Mesodermal cell (in vitro differentiated cells): ENCODE results near the gene TMEM59.
A peak's percentile ranks its signal among the peaks of the same experiment; 100 is the strongest.
"Not testable (repeated sequence)": the region's sequence is repeated elsewhere in the genome, so short reads cannot be mapped to it uniquely, and the experiment has no call there.

ENCODE experiments used
- H3K27ac ChIP-seq: 2 replicates; pipeline ENCODE4 v1.7.0; 2013; ENCODE audit warnings: mild to moderate bottlenecking, low read depth, low read length, moderate library complexity; ENCODE audit not compliant: severe bottlenecking
- H3K36me3 ChIP-seq: 2 replicates; pipeline ENCODE4 v1.7.1; 2013; ENCODE audit warnings: mild to moderate bottlenecking, low read length, moderate library complexity; ENCODE audit not compliant: control insufficient read depth, insufficient read depth
- H3K4me1 ChIP-seq: one replicate; pipeline ENCODE4 v1.7.1; 2013; ENCODE audit warnings: mild to moderate bottlenecking, low read length; ENCODE audit not compliant: insufficient read depth, control insufficient read depth, poor library complexity, severe bottlenecking
- H3K4me3 ChIP-seq: 2 replicates; pipeline ENCODE4 v1.7.0; 2013; ENCODE audit warnings: low read length, control low read depth, mild to moderate bottlenecking; ENCODE audit not compliant: insufficient read depth, poor library complexity, severe bottlenecking; ENCODE audit errors: extremely low read depth
- H3K9me3 ChIP-seq: 2 replicates; pipeline ENCODE4 v1.7.1; 2013; ENCODE audit warnings: mild to moderate bottlenecking, low read length, moderate library complexity; ENCODE audit not compliant: control insufficient read depth
- WGBS, 2 experiments: methylation state at CpG; one replicate each; pipeline ENCODE4 v1.1.5; 2013; ENCODE audit warnings: missing lambda C conversion rate in 2 of 2; ENCODE audit not compliant: insufficient coverage in 2 of 2; 5-methylcytosine and 5-hydroxymethylcytosine counted together

TMEM59 gene

GRCh38 chr1:54052431-54052933 lies 522 bp downstream of the TMEM59 start:
- Histone ChIP-seq H3K4me3 (peak overlapping the region; percentile 91), H3K27ac (peak overlapping the region; percentile 96), H3K36me3 (peaks cover 3% of the 10 kb centered on the region), H3K9me3 (no peaks in the 10 kb centered on the region), H3K4me1 (peaks cover 14% of the 10 kb centered on the region)
- WGBS, 2 experiments: 1% methylated on average over 12 to 20 of the region's 23 CpGs

DNA sequence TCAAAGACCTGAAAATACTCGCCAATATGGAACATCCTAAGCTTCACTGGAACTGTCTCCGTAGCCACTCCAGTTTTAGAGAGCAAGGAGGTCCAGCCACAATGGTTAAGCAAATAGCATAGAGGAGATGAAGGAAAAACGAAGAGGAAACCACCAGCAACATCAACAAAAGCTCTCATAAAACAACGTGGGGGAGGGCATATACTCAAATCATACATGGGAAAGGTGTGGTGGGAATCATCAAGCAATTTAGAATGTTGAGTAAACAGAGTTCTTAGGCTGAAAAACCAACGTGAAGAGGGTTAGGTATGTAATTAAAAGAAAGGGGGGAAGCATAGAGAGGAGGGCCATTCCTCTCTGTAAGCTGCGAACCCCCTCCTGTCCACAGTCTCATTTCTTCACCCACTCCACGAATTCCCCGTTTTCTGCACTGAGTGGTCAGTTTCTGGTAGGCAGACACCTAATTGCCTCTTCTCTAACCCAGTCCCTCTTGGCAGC lies 1.0 kb downstream of the TMEM59 start:
- peak overlapping the region; percentile 96 for H3K27ac ChIP-seq
- H3K9me3 ChIP-seq: no peaks in the 10 kb centered on the region
- H3K4me3 ChIP-seq: peak overlapping the region; percentile 91
- peaks cover 18% of the 10 kb centered on the region for H3K4me1 ChIP-seq
- WGBS, 2 experiments: 14 to 18% methylated on average over 4 to 6 of the region's 8 CpGs
- H3K36me3 ChIP-seq: peaks cover 3% of the 10 kb centered on the region

GRCh38 chr1:54050435-54050834 lies 2.6 kb downstream of the TMEM59 start:
- H3K9me3 ChIP-seq, H3K27ac ChIP-seq, H3K4me3 ChIP-seq, H3K36me3 ChIP-seq: not testable (repeated sequence)
- H3K4me1 ChIP-seq: peaks cover 18% of the 10 kb centered on the region
- WGBS, 2 experiments: 96 to 98% methylated on average over 6 to 11 of the region's 12 CpGs

- H3K4me3 ChIP-seq: no peak overlapping the region
- 80 to 83% methylated on average over 1 of the region's 5 CpGs for WGBS, 2 experiments
- H3K4me1 ChIP-seq: peaks cover 10% of the 10 kb centered on the region
- H3K9me3 ChIP-seq: no peaks in the 10 kb centered on the region
- no peak overlapping the region for H3K27ac ChIP-seq
- peaks cover 9% of the 10 kb centered on the region for H3K36me3 ChIP-seq
Observed at GRCh38 chr1:54047384-54048305, 5.4 kb downstream of the TMEM59 start.

DNA sequence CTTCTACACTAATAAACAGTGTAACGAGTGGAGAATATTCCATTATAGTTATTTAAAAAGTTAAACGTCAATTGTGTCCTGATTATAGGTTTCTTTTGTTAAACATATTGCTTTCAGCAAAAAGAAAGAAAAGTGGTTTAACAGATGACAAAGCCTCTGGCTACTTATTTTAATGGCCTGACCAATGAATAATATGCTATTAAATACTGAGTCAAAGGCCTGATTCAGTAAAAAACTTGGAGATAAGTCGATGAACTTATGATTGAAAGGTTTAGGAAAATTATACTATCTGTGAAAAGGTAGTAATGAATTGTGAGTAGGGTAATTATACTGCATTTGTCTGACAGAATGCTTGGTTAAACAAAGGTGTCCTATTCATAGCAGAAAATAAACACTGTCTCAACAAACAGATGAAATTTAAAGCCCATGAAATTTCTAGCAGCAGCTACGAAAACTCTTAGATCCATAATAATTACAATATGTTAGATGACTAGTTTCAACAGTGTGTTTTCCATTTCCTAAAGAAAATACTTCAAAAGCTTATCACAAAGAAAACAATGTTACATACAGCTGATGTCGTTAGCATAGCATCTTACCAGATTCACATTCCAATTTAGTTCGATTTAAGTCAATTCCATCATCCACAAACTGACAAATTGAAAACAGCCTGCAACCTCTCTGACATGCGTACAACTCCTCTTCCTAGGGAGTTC lies 6.2 kb downstream of the TMEM59 start:
- Histone ChIP-seq H3K36me3 (peaks cover 17% of the 10 kb centered on the region), H3K27ac (no peak overlapping the region), H3K4me3 (no peak overlapping the region), H3K9me3 (no peaks in the 10 kb centered on the region), H3K4me1 (peaks cover 10% of the 10 kb centered on the region)
- WGBS, 2 experiments: 79 to 89% methylated on average over 2 of the region's 7 CpGs

DNA sequence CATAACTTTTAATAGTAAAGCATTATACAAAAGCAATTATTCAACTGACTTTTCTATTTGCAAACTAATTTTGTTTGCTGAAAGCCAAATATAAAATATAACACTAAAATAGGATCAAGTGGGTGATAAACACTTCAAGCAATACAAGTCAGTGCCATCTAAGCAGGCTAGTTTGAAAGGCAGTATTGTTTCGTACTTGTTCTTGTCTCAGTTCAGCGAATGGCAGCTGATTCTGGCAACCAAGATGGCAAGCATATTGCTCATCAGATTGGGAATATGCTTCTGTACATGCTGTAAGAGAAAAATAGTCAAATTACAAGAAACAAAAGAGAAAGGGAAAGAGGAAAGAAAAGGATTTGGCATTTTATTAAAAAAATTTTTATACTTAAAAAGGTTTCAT lies 7.5 kb downstream of the TMEM59 start:
- Histone ChIP-seq H3K27ac (no peak overlapping the region), H3K36me3 (peaks cover 24% of the 10 kb centered on the region), H3K9me3 (no peaks in the 10 kb centered on the region), H3K4me3 (no peak overlapping the region), H3K4me1 (peaks cover 10% of the 10 kb centered on the region)
- WGBS, 2 experiments: 89 to 100% methylated on average over 1 to 2 of the region's 2 CpGs

GRCh38 chr1:54041806-54042205 lies 11.2 kb downstream of the TMEM59 start:
- H3K27ac ChIP-seq: no peak overlapping the region
- peaks cover 49% of the 10 kb centered on the region for H3K36me3 ChIP-seq
- no peaks in the 10 kb centered on the region for H3K4me1 ChIP-seq
- WGBS, 2 experiments: no CpG with 5 or more reads among the region's 1 CpG
- no peak overlapping the region for H3K4me3 ChIP-seq
- no peaks in the 10 kb centered on the region for H3K9me3 ChIP-seq

DNA sequence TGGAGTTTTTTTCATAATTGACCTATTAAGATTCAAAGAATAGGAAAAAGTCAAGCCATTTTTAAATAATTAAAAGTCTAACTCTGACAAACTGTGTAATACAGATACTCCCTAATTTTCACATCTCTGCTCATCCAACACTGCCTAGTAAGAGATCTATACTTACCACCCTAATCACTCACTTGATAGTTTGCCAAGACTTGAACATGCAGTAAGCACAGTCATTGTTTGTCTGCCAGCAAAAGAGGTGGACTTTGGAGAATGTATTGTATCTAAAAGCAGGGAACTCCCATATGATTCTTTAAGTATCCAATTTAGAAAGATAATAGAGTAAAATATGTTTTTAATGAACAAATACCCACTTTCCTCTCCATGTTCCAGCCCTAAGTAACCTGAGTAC lies 15.5 kb downstream of the TMEM59 start:
- H3K27ac ChIP-seq: no peak overlapping the region
- H3K36me3 ChIP-seq: peaks cover 67% of the 10 kb centered on the region
- H3K9me3 ChIP-seq: no peaks in the 10 kb centered on the region
- H3K4me1 ChIP-seq: no peaks in the 10 kb centered on the region
- no peak overlapping the region for H3K4me3 ChIP-seq

DNA sequence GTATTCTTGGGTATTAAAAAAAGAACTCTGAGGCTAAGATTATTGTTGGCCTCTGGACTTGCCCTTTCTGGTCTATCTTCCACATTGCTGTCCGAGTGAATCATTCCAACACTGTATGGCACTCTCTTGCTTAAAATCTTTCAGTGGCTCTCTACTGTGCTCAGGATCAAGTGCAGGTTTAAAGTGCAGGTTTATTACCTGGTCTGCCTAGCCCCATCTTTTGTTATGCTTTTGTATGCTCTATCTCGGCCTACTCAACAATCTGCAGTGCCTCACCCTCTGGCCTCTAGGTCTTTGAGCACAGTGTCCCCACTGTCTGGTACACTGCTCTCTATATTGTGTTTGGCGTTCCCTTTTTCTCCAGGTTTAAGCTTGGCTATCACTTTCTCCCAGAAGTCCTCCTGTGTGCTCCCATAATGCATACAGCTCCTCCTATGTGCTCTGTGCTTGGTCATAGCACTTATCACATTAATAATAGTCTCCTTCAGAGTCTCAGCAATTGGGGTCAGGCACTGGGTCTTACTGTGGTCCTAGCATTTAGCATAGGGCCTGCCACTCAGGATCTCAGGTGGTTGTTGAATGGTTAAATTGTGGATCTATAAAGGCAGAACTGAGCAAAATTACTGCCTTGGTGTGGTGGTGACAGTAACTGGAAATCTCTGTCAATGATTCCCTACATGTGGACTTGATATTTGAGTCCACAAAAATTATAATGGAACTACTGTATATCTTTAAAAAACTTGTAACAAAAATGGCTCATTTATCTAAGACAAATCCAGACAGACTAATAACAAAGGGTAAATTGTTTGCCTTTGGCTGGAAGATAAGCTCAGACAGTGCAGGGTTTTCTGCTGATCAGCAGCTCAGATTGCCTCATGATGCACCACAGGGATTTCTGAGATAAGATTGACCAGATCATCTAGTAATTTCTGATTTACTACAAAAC lies 24.4 kb downstream of the TMEM59 start:
- H3K27ac ChIP-seq: peak overlapping the region; percentile 37
- 91 to 94% methylated on average over 3 of the region's 3 CpGs for WGBS, 2 experiments

GRCh38 chr1:54027848-54028247 lies 25.2 kb downstream of the TMEM59 start:
- Histone ChIP-seq H3K9me3 (no peaks in the 10 kb centered on the region), H3K36me3 (peaks cover 22% of the 10 kb centered on the region), H3K4me3 (no peak overlapping the region), H3K27ac (no peak overlapping the region), H3K4me1 (peaks cover 10% of the 10 kb centered on the region)
- WGBS, 2 experiments: 94% methylated on average over 4 of the region's 5 CpGs

More for the DNA sequence above, 24.4 kb downstream of the TMEM59 start:
- Histone ChIP-seq H3K36me3 (peaks cover 28% of the 10 kb centered on the region), H3K4me3 (no peak overlapping the region), H3K4me1 (peaks cover 10% of the 10 kb centered on the region), H3K9me3 (no peaks in the 10 kb centered on the region)
